SH-SY5Y (cell line): ENCODE measurements around the gene DNAJB5.

Experiments used
- GATA2 ChIP-seq: IDR thresholded peaks from 2 replicates; pipeline ENCODE4 v1.6.1; 2011; ENCODE audit warnings: mild to moderate bottlenecking, low read depth, low read length
- GATA3 ChIP-seq: IDR thresholded peaks from 2 replicates; pipeline ENCODE4 v1.6.1; 2011; ENCODE audit warnings: low read depth, mild to moderate bottlenecking, low read length, moderate library complexity

GRCh38 chr9:34971146-34971811 is 18.3 kb upstream of the DNAJB5 start:
- TF ChIP-seq GATA2 (no peak), GATA3 (no peak)
